GM18519 (cell line): ENCODE measurements around the gene WDSUB1.

Experiments used
- ATAC-seq: cut with Tn5 transposase; IDR thresholded peaks from one replicate; pipeline ENCODE4 v1.9.1; 2021; ENCODE audit warnings: mild to moderate bottlenecking, moderate library complexity; ENCODE audit not compliant: unreplicated experiment, low FRiP score

WDSUB1 gene

DNA sequence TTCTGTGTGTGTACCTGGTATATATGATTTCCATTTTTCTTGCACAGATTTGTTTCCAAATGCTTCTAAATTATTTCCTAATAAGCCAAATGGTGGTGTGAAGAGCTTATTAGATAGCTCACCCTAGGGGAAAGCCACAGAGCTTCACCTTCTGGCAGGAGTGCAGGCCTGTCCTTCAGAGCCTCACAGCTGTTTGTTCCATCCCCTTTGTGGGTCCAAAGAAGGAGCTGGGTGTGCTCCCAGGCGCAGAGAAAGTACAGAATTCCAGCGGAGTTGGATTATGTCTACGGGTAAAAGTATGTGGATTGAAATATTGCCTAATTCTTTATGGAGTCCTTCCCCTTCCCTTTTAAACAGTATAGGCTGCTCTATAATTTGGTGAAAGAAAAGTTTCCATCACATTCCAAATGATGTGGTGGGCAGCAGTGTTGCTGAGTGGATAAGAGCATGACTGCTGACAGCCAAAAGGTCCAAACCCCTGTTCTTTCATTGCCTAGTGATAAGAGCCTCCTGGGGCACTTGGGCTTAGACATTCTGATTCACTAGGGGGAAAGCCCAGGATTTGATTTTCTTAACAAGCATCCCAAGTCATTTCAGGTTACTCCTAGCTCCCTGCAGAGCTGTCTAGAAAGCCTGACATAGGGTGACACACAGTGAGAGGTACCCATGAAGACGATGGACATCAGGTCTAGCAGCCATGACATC is 86.6 kb downstream of the WDSUB1 start:
- ATAC-seq, result no peak

DNA sequence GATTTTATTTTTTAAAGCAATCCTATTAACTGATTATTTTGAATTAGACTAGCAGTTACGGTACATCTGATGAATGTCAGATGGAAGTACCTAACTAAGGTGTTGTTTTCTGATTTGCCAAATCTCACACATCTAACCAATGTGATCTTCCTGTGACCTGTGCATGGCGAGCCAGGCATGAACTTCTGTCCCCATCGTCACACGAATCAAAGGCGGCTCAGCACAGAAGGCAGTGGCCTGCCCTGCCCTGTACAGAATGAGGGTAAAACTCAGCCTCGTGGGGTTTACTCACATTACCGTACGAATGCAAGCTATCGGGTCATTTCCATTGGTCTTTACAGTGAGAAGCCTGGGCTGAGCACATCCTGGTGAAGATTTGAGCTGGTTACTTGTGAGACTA is 87.3 kb downstream of the WDSUB1 start:
- no peak for ATAC-seq

DNA sequence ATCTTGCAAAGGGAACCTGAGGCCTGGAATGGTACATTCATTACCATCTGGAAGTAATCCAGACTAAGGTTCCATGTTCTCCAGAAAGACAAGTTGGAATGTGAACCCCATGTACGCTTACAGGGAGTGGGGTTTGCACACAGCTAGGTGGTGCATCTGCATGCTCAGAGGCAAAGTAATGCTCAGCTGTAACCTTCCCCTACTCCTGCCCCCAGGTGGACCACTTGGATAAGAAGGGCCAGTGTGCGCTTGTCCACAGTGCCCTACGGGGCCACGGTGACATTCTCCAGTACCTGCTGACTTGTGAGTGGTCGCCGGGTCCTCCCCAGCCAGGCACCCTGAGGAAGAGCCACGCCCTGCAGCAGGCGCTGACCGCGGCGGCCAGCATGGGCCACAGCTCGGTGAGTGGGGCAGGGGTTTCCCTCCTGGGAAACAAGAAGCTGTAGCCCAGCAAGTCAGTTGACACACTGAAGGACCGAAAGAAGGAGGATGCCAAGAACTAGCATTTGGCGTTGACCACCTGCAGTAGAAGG is 90.0 kb downstream of the WDSUB1 start:
- ATAC-seq, result no peak

DNA sequence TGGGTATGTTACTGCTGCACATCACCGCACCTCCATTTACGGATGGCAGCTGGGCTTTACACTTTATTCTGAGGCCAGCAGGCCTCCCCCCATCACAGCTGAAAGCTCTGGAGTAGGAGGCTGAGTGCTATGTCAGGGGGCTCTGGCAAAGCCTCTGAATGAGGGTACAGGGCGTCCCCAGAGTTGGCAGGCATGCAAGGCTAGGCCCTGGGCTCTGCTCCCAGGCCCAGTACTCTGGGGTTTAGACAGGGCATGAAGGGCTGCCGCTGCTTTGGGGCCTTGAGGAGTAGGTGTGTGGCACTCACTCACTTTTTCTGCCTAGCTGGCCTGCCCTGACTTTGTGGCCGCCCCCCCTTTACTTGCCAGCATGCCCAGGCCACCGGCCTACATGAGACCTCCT is 90.8 kb downstream of the WDSUB1 start:
- no peak for ATAC-seq

DNA sequence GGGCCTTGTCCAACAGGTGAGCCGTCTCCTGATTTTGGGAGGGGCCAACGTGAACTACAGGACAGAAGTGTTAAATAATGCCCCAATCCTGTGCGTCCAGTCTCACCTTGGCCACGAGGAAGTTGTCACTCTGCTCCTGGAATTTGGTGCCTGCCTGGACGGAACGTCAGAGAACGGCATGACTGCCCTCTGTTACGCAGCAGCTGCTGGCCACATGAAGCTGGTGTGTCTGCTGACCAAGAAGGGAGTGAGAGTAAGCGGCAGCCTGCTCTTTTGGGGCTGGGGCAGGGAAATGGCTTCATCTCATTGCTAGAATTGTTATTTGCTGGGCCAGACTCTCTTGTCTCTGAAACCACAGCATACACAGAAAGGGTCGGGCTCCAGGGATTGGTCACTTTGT is 92.3 kb downstream of the WDSUB1 start:
- ATAC-seq, result no peak

DNA sequence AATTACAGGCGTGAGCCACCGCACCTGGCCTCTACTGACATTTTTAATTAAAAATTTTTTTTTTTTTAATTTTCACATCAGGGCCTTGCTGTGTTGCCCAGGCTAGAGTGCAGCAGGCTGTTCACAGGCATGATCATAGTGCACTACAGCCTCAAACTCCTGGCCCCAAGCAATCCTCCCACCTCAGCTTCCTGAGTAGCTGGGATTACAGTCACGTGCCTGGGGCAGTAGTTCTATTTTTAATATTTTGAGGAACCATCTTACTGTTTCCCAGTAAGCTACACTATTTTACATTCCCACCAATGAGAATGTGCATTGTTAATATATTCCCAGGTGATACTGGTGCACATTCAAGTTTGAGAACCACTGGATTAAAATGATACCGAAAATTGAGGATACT is 92.7 kb downstream of the WDSUB1 start:
- ATAC-seq, result no peak

DNA sequence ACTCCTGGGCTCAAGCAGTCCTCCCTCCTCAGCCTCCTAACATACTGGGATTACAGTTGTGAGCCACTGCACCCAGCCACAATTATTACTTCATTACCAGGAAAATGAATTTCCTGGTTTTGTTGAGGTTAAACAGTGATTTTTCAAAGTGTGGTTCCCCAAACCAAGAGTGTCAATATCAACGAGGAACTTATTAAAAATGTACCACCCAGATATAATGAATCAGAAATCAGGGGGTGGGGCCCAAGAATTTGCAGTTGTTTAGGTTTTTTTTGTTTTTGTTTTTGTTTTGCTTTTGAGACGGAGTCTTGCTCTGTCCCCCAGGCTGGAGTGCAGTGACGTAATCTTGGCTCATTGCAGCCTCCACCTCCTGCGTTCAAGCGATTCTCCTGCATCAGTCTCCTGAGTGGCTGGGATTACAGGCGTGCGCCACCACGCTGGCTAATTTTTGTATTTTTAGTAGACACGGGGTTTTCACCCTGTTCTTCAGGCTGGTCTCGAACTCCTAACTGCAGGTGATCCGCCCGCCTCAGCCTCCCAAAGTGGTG is 94.1 kb downstream of the WDSUB1 start:
- no peak for ATAC-seq

DNA sequence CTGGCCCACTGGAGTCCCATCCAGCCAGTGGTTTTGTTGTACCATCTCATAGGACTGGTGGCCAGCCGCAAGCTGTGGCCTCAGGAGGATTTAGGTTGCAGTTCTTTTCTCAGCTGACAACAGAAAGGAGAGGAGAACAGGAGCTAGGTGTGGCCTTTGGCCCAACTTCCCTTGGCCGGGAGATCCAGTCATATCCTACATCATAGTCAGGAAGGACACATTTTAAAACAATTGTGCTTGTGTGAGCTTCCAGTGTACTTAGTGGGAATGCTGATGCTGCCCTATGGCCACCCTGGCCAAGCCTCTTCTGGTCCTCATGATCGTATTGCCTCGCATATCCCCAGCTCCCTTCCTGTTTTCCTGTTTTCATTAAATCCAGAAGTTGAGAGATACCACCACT is 98.1 kb downstream of the WDSUB1 start:
- no peak for ATAC-seq

DNA sequence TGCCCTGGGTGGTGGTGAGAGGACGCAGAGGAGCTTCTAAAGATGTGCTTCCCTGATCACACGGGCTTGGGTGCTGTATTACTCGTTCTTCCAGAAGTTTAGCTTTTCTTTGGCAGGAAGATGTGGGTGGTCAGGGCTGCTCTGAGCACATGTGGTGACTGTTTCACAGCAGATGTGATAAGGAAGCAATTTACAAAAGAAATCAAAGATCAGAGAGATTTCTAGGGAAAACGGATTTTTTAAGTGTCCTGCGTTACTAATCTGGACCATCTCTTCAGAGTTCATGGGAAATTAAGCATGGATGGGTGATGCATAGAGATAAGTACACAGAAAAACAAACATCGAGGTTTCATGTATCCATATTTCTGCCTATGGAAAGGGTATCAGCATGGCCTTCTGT is 99.4 kb downstream of the WDSUB1 start:
- ATAC-seq, result no peak

DNA sequence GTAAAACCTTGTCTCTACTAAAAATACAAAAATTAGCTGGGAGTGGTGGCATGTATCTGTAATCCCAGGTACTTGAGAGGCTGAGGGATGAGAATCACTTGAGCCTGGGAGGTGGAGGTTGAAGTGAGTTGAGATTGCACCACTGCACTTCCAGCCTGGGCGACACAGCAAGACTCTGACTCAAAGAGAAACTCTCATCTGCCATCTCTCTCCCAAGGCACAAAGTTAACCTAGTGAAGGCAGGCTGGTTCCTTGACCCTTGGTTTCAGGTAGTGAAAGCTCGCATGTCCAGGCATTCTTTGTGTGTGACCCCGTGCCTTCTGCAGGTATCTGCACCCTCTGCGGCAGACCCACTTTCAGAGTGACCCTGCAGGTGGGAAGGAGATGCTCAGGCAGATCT is 100.0 kb downstream of the WDSUB1 start:
- ATAC-seq, result no peak
